PC-3 (cell line): ENCODE data around the gene RSF1. TPM values are rescaled to one million over a fixed set of nuclear protein-coding genes. Genes with fewer than 3 reads are reported as not detected.
A peak's percentile ranks its signal among the peaks of the same experiment; 100 is the strongest.

Experiments used
- ATAC-seq: fragments of 200-7000 bp; cut with Tn5 transposase; 2 replicates; pipeline ENCODE4 v1.9.1; 2020; ENCODE audit warnings: mild to moderate bottlenecking, moderate library complexity
- BruUV-seq: library from RNA; stranded (reverse); fragments of 400-500 nt; replicated peaks from 2 replicates; lab custom pipeline; 2021; lab: Mats Ljungman, UMichigan
- CTCF ChIA-PET: fragments of 300-600 bp; sonication (Branson Sonifier 250); formaldehyde crosslinking; loops from one replicate; lab custom pipeline; 2022; ENCODE audit warnings: antibody characterized with exemption; lab: Charles Lee
- POLR2A ChIA-PET: fragments of 300-600 bp; sonication (Branson Sonifier 250); formaldehyde crosslinking; loops from one replicate; lab custom pipeline; 2022; ENCODE audit warnings: antibody characterized with exemption; ENCODE audit not compliant: unreplicated experiment; lab: Charles Lee
- DNase-seq: peaks from one replicate; pipeline ENCODE4 v3.0.0-alpha.2; 2015
- H2AFZ ChIP-seq: fragments of 300-600 bp; sonication (generic); 2 replicates; pipeline ENCODE4 v1.6.0; 2016; ENCODE audit warnings: antibody characterized with exemption, low read length
- H3F3A ChIP-seq: fragments of 300-600 bp; sonication (generic); one replicate; pipeline ENCODE4 v1.6.0; 2017; ENCODE audit warnings: antibody characterized with exemption, low read length, control low read depth, mild to moderate bottlenecking; ENCODE audit not compliant: unreplicated experiment
- H3K27ac ChIP-seq: fragments of 300-600 bp; sonication (generic); 2 replicates; pipeline ENCODE4 v1.5.1; 2016; ENCODE audit warnings: mild to moderate bottlenecking, low read length
- H3K27me3 ChIP-seq: fragments of 300-600 bp; sonication (generic); 2 replicates; pipeline ENCODE4 v1.6.1; 2016; ENCODE audit warnings: low read length, mixed read lengths
- H3K36me3 ChIP-seq: fragments of 300-600 bp; sonication (generic); 2 replicates; pipeline ENCODE4 v1.6.1; 2016; ENCODE audit warnings: low read depth, mixed run types, low read length, mixed read lengths
- H3K4me1 ChIP-seq: fragments of 300-600 bp; sonication (generic); 2 replicates; pipeline ENCODE4 v1.5.1; 2016; ENCODE audit warnings: low read length; ENCODE audit not compliant: insufficient read depth
- H3K4me2 ChIP-seq: fragments of 300-600 bp; sonication (generic); 2 replicates; pipeline ENCODE4 v1.6.0; 2016; ENCODE audit warnings: low read length
- H3K4me3 ChIP-seq: fragments of 300-600 bp; sonication (generic); 2 replicates; pipeline ENCODE4 v1.5.1; 2016; ENCODE audit warnings: mild to moderate bottlenecking, low read length, mixed read lengths
- H3K79me2 ChIP-seq: fragments of 300-600 bp; sonication (generic); 2 replicates; pipeline ENCODE4 v1.6.1; 2017; ENCODE audit warnings: low read length, mixed read lengths
- H3K9ac ChIP-seq: fragments of 300-600 bp; sonication (generic); 2 replicates; pipeline ENCODE4 v1.6.0; 2016; ENCODE audit warnings: mild to moderate bottlenecking, low read length
- H3K9me2 ChIP-seq: fragments of 300-600 bp; sonication (generic); replicated peaks from 2 replicates; pipeline ENCODE4 v1.6.1; 2016; ENCODE audit warnings: mixed run types, low read length, mixed read lengths
- H3K9me3 ChIP-seq: fragments of 300-600 bp; sonication (generic); 2 replicates; pipeline ENCODE4 v1.6.1; 2016; ENCODE audit warnings: low read length, mixed read lengths
- H4K20me1 ChIP-seq: fragments of 300-600 bp; sonication (generic); 2 replicates; pipeline ENCODE4 v1.6.1; 2016; ENCODE audit warnings: low read length, mixed read lengths
- EZH2 ChIP-seq: fragments of 300-600 bp; sonication (generic); IDR thresholded peaks from one replicate; pipeline ENCODE4 v1.6.1; 2017; ENCODE audit warnings: antibody characterized with exemption, mild to moderate bottlenecking, low read length; ENCODE audit not compliant: unreplicated experiment
- EZH2phosphoT487 ChIP-seq: fragments of 300-600 bp; sonication (generic); IDR thresholded peaks from 2 replicates; pipeline ENCODE4 v1.6.1; 2018; ENCODE audit warnings: mild to moderate bottlenecking, antibody characterized with exemption, low read length, borderline replicate concordance
- intact Hi-C: fragments of 100-400 bp; cut with micrococcal nuclease; formaldehyde crosslinking; loops from 2 replicates; pipeline ENCODE4 v1.9.0; 2023
- total RNA-seq: library from RNA; depleted of rRNA; stranded (reverse); fragments of >200 nt; gene quantifications from 2 replicates; pipeline ENCODE4 v1.2.3, GENCODE V29; 2014
- TF ChIP-seq, protein P1 (sequence below): fragments of 300-600 bp; sonication (generic); conservative IDR thresholded peaks from 2 replicates; pipeline ENCODE4 v1.5.1; 2017; ENCODE audit warnings: antibody characterized with exemption, low read depth, mild to moderate bottlenecking, low read length

RSF1 gene
- total RNA-seq, 1 experiment from 2014 or later, result 30.0 TPM

DNA sequence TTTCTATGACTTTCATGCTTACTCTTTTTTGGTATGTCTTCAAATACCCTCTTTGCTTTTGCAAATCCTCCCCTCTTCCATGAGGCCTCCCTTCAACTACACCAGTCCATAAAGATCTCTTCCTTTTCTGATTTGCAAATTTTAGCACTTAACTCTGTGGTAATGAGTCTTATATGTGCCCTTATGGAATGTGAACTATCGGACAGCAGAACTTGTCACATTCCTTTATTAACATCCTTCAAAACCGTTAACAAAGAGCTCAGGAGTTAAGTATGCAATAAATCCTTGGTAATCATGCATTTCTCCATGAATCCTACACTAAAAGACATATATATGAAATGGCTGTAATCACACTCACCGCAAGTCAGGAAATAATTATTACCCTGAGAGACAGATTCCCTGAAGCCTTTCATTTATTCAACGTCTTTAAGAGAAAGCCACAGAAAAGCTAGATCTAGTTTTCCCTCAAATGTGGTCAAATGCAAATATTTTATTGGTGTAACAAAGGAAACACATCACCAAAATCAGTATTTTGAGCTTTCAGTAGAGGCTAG is 190.3 kb downstream of the RSF1 start:
- Histone ChIP-seq H3K4me1 (no peaks in the 10 kb centered on the region), H3K79me2 (peaks cover 73% of the 10 kb centered on the region), H3K4me3 (no peak overlapping the region), H3K27ac (no peak overlapping the region), H3K4me2 (no peak overlapping the region), H3K9me3 (no peaks in the 10 kb centered on the region), H2AFZ (no peak overlapping the region), H3K27me3 (no peaks in the 10 kb centered on the region), H3K9ac (no peak overlapping the region), H3K9me2 (no peaks in the 10 kb centered on the region), H3K36me3 (peaks cover 40% of the 10 kb centered on the region), H4K20me1 (peaks cover 9% of the 10 kb centered on the region; the same call in 1 of the 2 replicates), H3F3A (no peaks in the 10 kb centered on the region)
- no TSS peak for BruUV-seq
- TF ChIP-seq EZH2phosphoT487, result no peak
- TF ChIP-seq, protein P1, sequence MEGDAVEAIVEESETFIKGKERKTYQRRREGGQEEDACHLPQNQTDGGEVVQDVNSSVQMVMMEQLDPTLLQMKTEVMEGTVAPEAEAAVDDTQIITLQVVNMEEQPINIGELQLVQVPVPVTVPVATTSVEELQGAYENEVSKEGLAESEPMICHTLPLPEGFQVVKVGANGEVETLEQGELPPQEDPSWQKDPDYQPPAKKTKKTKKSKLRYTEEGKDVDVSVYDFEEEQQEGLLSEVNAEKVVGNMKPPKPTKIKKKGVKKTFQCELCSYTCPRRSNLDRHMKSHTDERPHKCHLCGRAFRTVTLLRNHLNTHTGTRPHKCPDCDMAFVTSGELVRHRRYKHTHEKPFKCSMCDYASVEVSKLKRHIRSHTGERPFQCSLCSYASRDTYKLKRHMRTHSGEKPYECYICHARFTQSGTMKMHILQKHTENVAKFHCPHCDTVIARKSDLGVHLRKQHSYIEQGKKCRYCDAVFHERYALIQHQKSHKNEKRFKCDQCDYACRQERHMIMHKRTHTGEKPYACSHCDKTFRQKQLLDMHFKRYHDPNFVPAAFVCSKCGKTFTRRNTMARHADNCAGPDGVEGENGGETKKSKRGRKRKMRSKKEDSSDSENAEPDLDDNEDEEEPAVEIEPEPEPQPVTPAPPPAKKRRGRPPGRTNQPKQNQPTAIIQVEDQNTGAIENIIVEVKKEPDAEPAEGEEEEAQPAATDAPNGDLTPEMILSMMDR, result no peak
- no peak for TF ChIP-seq EZH2
- ATAC-seq (no peak), DNase-seq (no peak)
- ChIA-PET CTCF (no interaction called here), POLR2A (interaction anchor here (0.6 kb wide), 1 partner anchor 28 kb away, joined by 4 read pairs; no protein-coding TSS in a partner anchor)
- intact Hi-C loops, result no loop called here

DNA sequence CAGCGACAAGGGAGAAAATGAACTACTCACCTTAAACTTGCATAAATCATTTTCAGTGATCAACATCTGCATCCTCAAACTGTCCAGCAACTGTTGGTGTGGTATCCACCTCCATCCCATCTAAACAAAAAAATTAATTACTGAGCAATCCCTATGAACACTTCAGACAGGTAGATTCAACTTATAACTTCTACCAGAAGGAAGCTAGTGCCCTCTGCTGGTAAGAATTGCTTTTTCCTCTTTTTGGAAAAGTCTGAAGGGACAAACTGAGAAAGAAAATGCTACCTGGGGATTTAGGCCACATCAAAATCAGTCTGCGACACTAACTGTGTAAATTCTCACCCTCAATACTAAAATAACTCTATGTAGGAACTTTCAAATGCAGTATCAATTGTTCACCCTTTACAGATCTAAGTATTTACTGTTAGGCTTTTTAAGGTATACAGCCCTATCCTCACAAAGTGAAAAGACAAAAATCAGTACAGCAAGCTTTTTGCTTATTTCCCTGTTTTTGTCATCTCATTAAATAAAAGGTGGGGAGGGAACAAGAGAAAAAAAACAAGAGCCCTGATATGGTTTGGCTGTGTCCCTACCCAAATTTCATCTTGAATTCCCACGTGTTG is 200.8 kb downstream of the RSF1 start:
- intact Hi-C loops, result loop anchor here (2.0 kb wide), 2 partner anchors 63 to 425 kb away; no protein-coding TSS in a partner anchor
- TF ChIP-seq, protein P1, result peak; percentile 93
- no peak for TF ChIP-seq EZH2phosphoT487
- no peaks in the 10 kb centered on the region for H3K27me3 ChIP-seq
- no peaks in the 10 kb centered on the region for H3K4me1 ChIP-seq
- no peak overlapping the region for H3K4me2 ChIP-seq
- H3K9ac ChIP-seq, result no peak overlapping the region
- H2AFZ ChIP-seq, result no peak overlapping the region
- H3F3A ChIP-seq, result no peaks in the 10 kb centered on the region
- no peaks in the 10 kb centered on the region for H3K79me2 ChIP-seq
- DNase-seq, result peak; percentile 92
- H3K9me3 ChIP-seq, result no peaks in the 10 kb centered on the region
- CTCF ChIA-PET, result interaction anchor here (0.6 to 0.9 kb wide), 4 partner anchors 70 to 424 kb away, joined by 3 to 4 read pairs (median 3); partner anchors contain the start of gene INTS4
- no TSS peak for BruUV-seq
- peaks cover 55% of the 10 kb centered on the region for H3K36me3 ChIP-seq
- peak; percentile 57 for ATAC-seq
- no peak overlapping the region for H3K27ac ChIP-seq
- no peak overlapping the region for H3K4me3 ChIP-seq
- POLR2A ChIA-PET, result no interaction called here
- no peaks in the 10 kb centered on the region for H4K20me1 ChIP-seq
- no peaks in the 10 kb centered on the region for H3K9me2 ChIP-seq

DNA sequence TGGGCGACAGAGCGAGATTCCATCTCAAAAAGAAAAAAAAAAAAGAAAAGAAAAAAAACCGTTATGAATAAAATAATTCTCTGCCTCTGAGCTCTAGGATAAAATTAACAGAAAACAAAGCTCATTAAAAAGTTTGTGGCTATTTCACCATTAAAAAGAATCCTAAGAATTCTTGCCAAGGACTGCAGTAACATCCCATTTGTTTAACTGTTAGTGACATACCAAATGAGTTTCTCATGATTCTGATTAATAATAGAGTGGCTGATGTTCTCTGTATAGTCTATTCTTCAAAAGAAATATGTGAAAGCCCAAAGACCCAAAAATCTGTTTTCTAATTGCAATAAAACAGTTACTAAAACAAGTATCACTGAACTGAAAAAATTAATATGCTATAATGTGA is 202.6 kb downstream of the RSF1 start:
- TF ChIP-seq EZH2phosphoT487 (no peak), EZH2 (no peak)
- TF ChIP-seq, protein P1, result no peak
- no peak for DNase-seq
- H3K4me1 ChIP-seq, result no peaks in the 10 kb centered on the region
- no peak for ATAC-seq
- no peak overlapping the region for H3K4me2 ChIP-seq
- H4K20me1 ChIP-seq, result no peaks in the 10 kb centered on the region
- H3K79me2 ChIP-seq, result no peaks in the 10 kb centered on the region
- intact Hi-C loops, result loop anchor here (2.0 kb wide), 2 partner anchors 61 to 423 kb away; no protein-coding TSS in a partner anchor
- H3K9ac ChIP-seq, result no peak overlapping the region
- no peak overlapping the region for H3K4me3 ChIP-seq
- BruUV-seq, result no TSS peak
- ChIA-PET POLR2A (no interaction called here), CTCF (no interaction called here)
- no peaks in the 10 kb centered on the region for H3F3A ChIP-seq
- H3K27ac ChIP-seq, result no peak overlapping the region
- H2AFZ ChIP-seq, result no peak overlapping the region
- no peaks in the 10 kb centered on the region for H3K27me3 ChIP-seq
- H3K36me3 ChIP-seq, result peaks cover 53% of the 10 kb centered on the region
- H3K9me2 ChIP-seq, result no peaks in the 10 kb centered on the region
- H3K9me3 ChIP-seq, result no peaks in the 10 kb centered on the region
